ENCODE results near the gene RAD23A.
A peak's percentile ranks its signal among the peaks of the same experiment; 100 is the strongest.
"Not testable (repeated sequence)": the region's sequence is repeated elsewhere in the genome, so short reads cannot be mapped to it uniquely, and the experiment has no call there.

The RAD23A gene

DNA sequence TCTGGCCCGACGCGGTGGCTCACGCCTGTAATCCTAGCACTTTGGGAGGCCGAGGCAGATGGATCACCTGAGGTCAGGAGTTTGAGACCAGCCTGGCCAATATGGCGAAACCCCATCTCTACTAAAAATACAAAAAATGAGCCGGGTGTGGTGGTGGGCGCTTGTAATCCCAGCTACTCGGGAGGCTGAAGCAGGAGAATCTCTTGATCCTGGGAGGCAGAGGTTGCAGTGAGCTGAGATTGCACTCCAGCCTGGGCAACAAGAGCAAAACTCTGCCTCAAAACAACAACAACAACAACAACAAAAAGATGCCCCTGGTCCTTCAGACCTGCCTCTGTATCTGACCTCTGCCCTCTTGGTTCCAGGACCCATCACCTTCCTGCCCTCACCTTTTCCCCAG is 9.9 kb downstream of the RAD23A start:
- not testable (repeated sequence) for DNase-seq (ENCODE audit: low read depth in 2 of 2)

GRCh38 chr19:12955996-12956395 is 10.3 kb downstream of the RAD23A start:
- no peak for DNase-seq (ENCODE audit: low read depth in 2 of 2)

- DNase-seq (ENCODE audit: low read depth in 2 of 2): peak; percentile 59 to 78
Measured at GRCh38 chr19:12956446-12957388, 11.1 kb downstream of the RAD23A start, which contains the start of gene GADD45GIP1. GADD45GIP1 (minus strand) TSS chr19:12957223; CDS start chr19:12957212, 11 bp downstream.

DNA sequence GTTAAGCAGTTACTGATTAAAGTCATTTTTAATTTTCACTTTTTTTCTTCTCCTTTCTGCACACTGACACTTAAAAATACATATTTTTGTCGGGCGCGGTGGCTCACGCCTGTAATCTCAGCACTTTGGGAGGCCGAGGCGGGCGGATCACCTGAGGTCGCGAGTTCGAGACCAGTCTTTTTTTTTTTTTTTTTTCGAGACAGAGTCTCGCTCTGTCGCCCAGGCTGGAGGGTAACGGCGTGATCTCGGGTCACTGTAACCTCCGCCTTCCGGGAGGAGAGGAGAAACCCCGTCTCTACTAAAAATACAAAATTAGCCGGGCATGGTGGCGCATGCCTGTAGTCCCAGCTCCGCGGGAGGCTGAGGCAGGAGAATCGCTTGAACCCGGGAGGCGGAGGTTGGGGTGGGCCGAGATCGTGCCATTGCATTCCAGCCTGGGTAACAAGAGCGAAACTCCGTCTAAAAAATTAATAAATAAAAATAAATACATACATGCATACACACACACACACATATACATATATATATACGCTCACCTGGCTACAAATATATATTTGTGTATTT is 11.8 kb downstream of the RAD23A start:
- DNase-seq (ENCODE audit: low read depth in 2 of 2): not testable (repeated sequence)

DNA sequence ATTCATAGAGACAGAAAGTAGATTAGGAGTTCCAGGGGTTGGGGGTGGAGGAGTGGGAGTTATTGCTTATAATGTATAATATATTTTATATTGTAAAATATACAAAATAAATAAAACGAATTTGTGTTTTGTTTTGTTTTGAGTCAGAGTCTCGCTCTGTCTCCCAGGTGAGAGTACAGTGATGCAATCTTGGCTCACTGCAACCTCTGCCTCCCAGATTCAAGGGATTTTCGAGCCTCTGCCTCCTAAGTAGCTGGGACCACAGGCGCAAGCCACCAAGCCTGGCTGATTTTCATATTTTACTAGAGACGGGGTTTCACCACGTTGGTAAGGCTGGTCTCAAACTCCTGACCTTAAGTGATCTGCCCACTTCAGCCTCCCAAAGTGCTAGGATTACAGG is 13.8 kb downstream of the RAD23A start:
- DNase-seq (ENCODE audit: low read depth in 2 of 2): no peak

- DNase-seq (ENCODE audit: low read depth in 2 of 2): peak; percentile 55 to 66
Measured at GRCh38 chr19:12965017-12965811, 19.6 kb downstream of the RAD23A start.

DNA sequence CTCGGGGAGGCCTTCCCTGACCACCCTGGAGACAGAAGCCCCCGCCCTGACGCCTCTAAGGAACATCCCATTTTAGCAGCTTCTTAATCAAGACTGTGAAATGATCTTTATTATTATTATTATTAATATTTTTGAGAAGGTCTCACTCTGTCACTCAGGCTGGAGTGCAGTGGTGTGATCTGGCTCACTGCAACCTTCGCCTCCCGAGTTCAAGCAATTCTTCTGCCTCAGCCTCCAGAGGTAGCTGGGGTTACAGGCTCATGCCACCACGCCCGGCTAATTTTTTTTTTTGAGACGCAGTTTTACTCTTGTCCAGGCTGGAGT is 20.1 kb downstream of the RAD23A start:
- DNase-seq (ENCODE audit: low read depth in 2 of 2): no peak

DNA sequence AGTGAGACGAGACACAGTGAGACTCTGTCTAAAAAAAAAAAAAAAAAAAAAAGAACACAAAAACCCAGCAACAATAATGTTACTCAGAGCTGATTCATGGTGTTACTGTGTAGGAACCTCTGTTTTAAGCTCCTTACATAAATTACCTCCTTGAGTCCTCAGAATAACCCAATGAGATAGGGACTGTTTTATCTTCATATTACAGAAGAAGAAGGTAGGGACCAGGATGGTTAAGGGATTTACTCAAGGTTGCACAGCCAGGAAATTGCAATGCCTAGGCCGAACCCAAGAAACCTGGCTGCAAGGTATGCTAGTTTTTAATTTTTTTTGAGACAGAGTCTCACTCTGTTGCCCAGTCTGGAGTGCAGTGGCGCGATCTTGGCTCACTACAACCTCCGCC is 22.2 kb downstream of the RAD23A start:
- DNase-seq (ENCODE audit: low read depth in 2 of 2): no peak

DNA sequence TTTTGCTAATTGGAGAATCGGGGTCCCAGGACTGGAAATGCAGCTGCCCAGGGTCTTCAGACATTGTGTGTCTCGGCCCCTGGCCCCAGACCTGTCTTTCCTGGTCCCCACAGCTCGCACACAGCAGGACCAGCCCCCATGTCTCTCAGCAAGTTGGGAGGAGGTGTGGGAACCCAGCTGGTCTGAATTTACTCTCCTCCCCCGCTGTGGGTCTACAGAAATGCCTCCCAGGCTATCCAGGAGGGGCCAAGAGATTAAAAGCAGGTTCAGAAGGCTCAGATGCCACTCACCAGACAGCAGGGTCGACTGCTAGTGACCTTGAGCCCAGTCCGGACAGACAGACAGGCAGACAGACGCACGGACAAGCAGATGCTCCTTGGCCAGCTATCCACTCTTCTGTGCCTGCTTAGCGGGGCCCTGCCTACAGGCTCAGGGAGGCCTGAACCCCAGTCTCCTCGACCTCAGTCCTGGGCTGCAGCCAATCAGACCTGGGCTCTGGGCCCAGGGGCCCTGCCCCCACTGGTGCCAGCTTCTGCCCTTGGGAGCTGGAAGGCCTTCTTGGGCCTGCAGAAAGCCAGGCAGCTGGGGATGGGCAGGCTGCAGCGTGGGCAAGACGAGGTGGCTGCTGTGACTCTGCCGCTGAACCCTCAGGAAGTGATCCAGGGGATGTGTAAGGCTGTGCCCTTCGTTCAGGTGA is 23.8 kb downstream of the RAD23A start, which contains the start of gene DAND5:
Gene DAND5, plus strand, starts transcription at position 285 of the 697 bp plus-strand sequence. Its CDS starts 85 bp downstream, at position 370.
- DNase-seq (ENCODE audit: low read depth in 2 of 2): no peak

- no peak for DNase-seq (ENCODE audit: low read depth in 2 of 2)
Measured at GRCh38 chr19:12970070-12970820, 24.6 kb downstream of the RAD23A start.

DNA sequence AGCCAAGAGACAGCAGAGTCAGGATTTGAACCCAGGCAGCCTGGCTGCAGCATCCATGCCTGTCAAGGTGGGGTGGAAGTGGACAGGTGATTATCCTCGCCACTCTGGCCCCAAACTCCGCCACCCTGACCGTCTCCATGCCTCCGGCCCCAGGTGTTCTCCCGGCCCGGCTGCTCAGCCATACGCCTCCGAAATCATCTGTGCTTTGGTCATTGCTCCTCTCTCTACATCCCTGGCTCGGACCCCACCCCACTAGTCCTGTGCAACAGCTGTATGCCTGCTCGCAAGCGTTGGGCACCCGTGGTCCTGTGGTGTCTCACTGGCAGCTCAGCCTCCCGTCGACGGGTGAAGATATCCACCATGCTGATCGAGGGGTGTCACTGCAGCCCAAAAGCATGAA is 27.6 kb downstream of the RAD23A start:
- DNase-seq (ENCODE audit: low read depth in 2 of 2): no peak

DNA sequence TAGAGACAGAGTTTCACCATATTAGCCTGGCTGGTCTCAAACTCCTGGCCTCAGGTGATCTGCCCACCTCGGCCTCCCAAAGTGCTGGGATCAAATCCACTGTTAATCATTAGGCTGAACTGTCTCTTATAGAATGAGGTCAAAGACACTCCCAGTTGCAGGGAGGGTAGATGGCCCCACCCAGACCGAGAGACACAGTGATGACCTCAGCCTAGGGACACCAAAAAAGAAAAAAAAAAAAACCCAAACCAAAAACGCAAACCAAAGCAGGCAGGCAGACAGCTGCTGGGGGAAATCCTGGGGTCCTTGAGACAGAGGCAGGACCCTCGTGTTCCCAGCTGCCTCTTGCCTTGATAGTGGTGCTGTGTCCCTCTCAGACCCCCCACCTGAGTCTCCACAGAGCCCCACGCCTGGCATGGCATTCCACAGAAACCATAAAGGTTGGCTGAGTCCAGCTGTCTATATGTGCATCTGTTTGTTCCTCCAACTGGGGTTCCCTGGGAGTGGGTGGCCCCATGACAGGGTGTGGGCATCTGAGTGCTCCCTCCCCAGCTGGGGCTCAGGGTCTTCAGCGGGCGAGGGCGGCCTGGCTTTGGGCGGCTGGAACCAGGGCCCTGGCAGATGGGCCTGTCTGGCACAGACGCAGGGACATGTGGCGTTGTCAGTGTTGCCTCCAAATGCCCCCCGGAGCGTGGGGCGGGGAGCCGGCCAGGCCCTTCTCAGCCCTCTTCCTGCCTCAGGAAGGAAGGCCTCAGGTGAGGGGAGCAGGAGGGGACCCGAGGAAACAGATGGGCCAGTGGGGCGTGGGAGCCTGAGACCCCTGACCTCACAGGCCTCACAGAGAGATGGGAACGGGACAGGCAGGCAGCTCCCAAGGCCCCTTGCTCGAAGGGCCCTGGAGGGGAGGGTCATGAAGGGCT is 28.9 kb downstream of the RAD23A start:
- DNase-seq (ENCODE audit: low read depth in 2 of 2): no peak

DNA sequence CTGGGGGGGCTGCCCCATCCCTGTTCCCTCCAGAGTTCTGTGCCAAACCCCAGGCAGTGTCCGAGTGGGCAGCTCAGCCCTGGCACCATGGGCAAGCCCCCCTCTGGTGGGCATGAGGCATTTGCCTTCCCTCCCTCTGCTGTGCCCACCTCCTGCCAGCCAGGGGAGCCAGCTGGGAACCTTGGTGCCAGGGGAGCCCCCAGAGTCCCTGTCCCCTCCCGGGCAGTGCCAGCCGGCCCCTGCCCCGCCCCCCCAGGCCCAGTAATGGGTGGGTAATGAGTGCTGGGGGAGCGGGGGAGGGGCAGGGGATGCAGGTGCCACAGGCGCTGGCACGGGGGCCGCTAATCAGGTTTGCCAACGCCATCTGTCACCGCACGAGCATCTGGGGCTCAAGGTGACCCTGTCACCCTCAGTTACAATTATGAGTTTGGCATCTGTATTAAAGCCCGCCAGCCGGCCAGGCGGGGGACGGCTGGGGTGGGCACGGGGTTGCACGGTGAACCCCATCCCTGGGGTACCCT is 29.6 kb downstream of the RAD23A start:
- no peak for DNase-seq (ENCODE audit: low read depth in 2 of 2)

DNA sequence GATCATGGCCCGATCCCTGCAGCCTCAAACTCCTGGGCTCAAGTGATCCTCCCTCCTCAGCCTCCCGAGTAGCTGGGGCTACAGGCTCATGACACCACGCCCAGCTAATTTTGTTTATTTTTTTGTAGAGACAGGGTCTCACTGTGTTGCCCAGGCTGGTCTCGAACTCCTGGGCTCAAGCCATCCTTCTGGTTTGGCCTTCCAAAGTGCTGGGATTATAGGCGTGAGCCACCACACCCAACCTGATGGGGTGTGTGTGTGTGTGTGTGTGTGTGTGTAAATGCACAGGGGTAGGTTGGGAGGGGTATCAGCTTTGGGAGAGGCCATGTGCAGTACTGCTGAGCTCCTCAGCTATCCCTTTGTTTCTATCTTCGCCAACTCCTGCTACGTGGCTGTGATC is 30.4 kb downstream of the RAD23A start:
- DNase-seq (ENCODE audit: low read depth in 2 of 2): not testable (repeated sequence)

DNA sequence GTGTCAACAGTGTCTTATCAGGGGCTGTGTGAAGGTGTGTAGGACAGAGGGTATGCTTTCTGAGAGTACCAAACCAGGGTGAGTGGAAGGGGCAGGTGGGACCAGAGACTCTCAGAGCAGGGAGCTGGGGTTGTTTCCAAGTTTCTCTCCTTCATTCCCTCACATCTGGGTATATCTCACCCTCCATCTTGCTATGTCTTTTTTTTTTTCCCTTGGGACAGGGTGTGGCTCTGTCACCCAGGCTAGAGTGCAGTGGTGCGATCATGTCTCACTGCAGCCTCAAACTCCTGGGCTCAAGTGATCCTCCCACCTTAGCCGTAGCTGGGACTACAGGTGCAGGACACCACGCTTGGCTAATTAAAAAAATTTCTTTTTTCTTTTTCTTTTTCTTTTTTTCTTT is 34.3 kb downstream of the RAD23A start:
- DNase-seq (ENCODE audit: low read depth in 2 of 2): no peak

DNA sequence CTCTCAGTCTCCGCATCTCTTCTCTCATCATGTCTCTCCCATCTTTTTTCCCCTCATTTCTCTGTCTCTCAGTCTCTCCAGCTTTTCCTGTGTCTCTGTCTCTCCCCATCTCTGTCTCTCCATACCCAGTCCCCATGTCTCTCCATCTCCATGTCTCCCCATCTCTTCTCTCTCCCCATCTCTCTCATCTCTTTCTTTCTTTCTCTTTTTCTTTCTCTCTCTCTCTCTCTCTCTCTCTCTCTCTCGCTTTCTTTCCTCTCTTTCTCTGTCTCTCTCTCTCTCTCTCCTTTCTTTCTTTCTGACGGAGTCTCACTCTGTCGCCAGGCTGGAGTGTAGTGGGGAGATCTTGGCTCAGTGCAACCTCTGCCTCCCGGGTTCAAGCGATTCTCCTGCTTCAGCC is 37.0 kb downstream of the RAD23A start:
- DNase-seq (ENCODE audit: low read depth in 2 of 2): no peak

GRCh38 chr19:12983091-12983490 is 37.4 kb downstream of the RAD23A start:
- no peak for DNase-seq (ENCODE audit: low read depth in 2 of 2)

DNA sequence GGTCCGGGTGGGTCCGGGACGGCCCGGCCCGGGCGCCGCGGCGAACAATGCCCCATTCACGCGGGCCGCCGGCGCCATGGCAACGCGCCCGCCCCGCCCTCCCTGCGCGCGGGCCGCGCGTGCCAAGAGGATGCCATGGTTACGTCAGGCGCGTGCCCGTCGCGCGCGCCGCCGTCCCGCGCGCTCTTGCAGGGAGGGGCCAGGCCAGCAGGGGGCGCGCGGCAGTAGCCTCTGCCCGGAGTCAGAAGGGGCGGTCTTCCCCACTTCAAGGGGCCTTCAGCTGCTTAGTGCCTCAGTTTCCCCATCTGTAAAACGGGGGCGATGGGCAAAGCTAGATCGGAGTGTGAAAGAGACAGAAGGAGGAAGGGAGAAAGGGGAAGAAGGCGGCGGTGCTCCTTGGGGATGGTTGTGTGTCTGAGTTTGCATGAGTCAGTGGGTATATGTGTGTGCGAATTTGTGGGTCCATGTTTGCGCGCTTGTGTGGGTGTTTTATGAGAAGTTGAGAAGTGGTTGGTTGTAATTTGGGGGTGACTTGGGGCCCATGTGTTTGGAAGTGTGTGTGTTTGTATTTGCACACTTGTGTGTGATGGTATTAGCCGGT is 38.0 kb downstream of the RAD23A start:
- DNase-seq (ENCODE audit: low read depth in 2 of 2): peak; percentile 44 to 66

GRCh38 chr19:12984143-12984627 is 38.5 kb downstream of the RAD23A start:
- DNase-seq (ENCODE audit: low read depth in 2 of 2): no peak

All from stimulated activated CD8-positive, alpha-beta memory T cell treated with anti-CD3 and anti-CD28 coated beads, Interleukin-7, amount 100 ng/mL, for 4 hours (primary cell).